HepG2 (cell line): ENCODE data around the gene PDZD7. TPM values are rescaled to one million over a fixed set of nuclear protein-coding genes. Genes with fewer than 3 reads are reported as not detected.

Source experiments
- CCDC6 ChIP-seq: sonication (generic); formaldehyde crosslinking; IDR thresholded peaks from 2 replicates; pipeline ENCODE4 v1.8.1; 2022; ENCODE audit warnings: mild to moderate bottlenecking, missing genetic modification reagents, moderate library complexity
- CEBPG ChIP-seq: IDR thresholded peaks from 2 replicates; pipeline ENCODE4 v1.6.1; 2016
- NFE2 ChIP-seq: sonication (generic); formaldehyde crosslinking; IDR thresholded peaks from 2 replicates; pipeline ENCODE4 v1.4.0; 2020; ENCODE audit warnings: missing genetic modification reagents
- RAD21 ChIP-seq: fragments of 450-650 bp; formaldehyde crosslinking; IDR thresholded peaks from 2 replicates; pipeline ENCODE4 v1.5.0; 2020; ENCODE audit warnings: mild to moderate bottlenecking
- SNAI1 ChIP-seq: sonication (generic); formaldehyde crosslinking; IDR thresholded peaks from 2 replicates; pipeline ENCODE4 v1.5.0; 2020; ENCODE audit warnings: mild to moderate bottlenecking, missing genetic modification reagents, borderline replicate concordance
- ZMYM3 ChIP-seq: sonication (generic); formaldehyde crosslinking; IDR thresholded peaks from 2 replicates; pipeline ENCODE4 v1.5.1; 2020; ENCODE audit warnings: mild to moderate bottlenecking, missing genetic modification reagents
- ZNF343 ChIP-seq: sonication (generic); formaldehyde crosslinking; IDR thresholded peaks from 2 replicates; pipeline ENCODE4 v1.4.0; 2020; ENCODE audit warnings: mild to moderate bottlenecking, missing genetic modification reagents
- ZNF546 ChIP-seq: sonication (generic); formaldehyde crosslinking; conservative IDR thresholded peaks from 2 replicates; pipeline ENCODE4 v1.8.1; 2023; ENCODE audit warnings: mild to moderate bottlenecking, missing genetic modification reagents
- polyA plus RNA-seq, 8 experiments: library from polyadenylated mRNA; depleted of rRNA in 3 of 8; stranded (reverse) in 7 of 8; unstranded in 1 of 8; fragments of >200 nt; fragmentation: Illumina TruSeq in 4 of 8; extraction: Trizol in 4 of 8; gene quantifications; 2 replicates each; pipeline versions ENCODE4 v1.2.1 to v1.2.3, GENCODE V29; 2011 to 2016; ENCODE audit warnings: low read depth in 4 of 8, missing spikeins in 1 of 8, mixed read lengths in 1 of 8; ENCODE audit not compliant: insufficient read depth in 1 of 8
- total RNA-seq, 5 experiments: library from RNA; depleted of rRNA; stranded (reverse); fragments of >200 nt; fragmentation: Illumina TruSeq; extraction: Trizol; gene quantifications; 2 replicates each; pipeline ENCODE4 v1.2.3, GENCODE V29; 2016; ENCODE audit warnings: low read depth in 1 of 5
- TF ChIP-seq, protein P1 (sequence below): sonication (generic); formaldehyde crosslinking; IDR thresholded peaks from 2 replicates; pipeline ENCODE4 v1.4.0; 2020; ENCODE audit warnings: missing genetic modification reagents
- TF ChIP-seq, protein P2 (sequence below): sonication (generic); formaldehyde crosslinking; IDR thresholded peaks from 2 replicates; pipeline ENCODE4 v1.4.0; 2020; ENCODE audit warnings: missing genetic modification reagents, borderline replicate concordance
- TF ChIP-seq, protein P3 (sequence below): sonication (generic); formaldehyde crosslinking; IDR thresholded peaks from 2 replicates; pipeline ENCODE4 v1.4.0; 2020; ENCODE audit warnings: missing genetic modification reagents
- TF ChIP-seq, protein P4 (sequence below): sonication (generic); formaldehyde crosslinking; IDR thresholded peaks from 2 replicates; pipeline ENCODE4 v1.8.1; 2022; ENCODE audit warnings: low read depth, mild to moderate bottlenecking, missing genetic modification reagents
- TF ChIP-seq, protein P5 (sequence below): sonication (generic); formaldehyde crosslinking; IDR thresholded peaks from 2 replicates; pipeline ENCODE4 v1.4.0; 2020; ENCODE audit warnings: missing genetic modification reagents
- TF ChIP-seq, protein P6 (sequence below), 2 experiments: fragments of 450-650 bp in 1 of 2; sonication (generic) in 1 of 2; formaldehyde crosslinking; IDR thresholded peaks; 2 replicates each; pipeline versions ENCODE4 v1.5.0 to v1.8.0; 2020 to 2022; ENCODE audit warnings: mild to moderate bottlenecking in 1 of 2, missing genetic modification reagents in 1 of 2
- TF ChIP-seq, protein P7 (sequence below): sonication (generic); formaldehyde crosslinking; IDR thresholded peaks from 2 replicates; pipeline ENCODE4 v1.5.1; 2020; ENCODE audit warnings: missing genetic modification reagents, mild to moderate bottlenecking, borderline replicate concordance

PDZD7 gene
- total and polyA plus RNA-seq, 2 of the 13 experiments (the other 11 are each of a cell fraction or from before 2014, with no cell fraction given) = 0.58 to 0.73 TPM

DNA sequence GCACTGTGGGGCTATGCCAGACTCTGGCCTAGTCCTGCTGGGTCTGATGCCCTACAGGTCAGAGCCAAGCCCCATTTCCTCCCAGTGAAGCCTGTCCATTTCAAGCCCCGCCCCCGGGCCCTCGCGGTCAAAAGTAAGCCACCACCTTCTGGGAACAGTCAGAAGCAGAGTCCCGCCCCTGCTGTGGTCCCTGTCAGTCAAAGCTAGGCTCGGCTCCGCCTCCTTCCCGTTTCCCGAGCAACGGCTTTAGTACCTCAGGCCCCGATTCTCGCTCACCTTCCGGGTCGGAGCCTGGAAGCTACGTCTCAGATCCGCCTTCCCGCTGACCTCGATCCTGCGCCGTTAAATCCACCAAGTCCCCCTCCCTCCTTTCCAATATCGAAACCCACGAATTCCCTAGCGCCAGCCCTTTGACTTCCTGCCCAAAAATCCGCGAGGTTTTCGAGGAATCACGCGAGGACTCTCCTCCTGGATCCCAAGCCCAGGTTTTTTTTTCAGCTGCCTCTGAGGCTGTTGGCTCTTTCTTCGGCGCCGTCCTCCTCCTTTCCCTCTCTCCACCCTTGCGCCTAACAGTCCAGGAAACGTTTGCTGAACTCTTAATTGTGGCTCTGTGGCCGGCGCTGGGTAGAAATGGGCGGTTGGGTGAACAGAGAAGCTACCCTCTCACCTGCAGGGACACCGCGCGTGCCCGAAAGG lies 11.9 kb upstream of the PDZD7 start (continued):
- TF ChIP-seq, protein P1, sequence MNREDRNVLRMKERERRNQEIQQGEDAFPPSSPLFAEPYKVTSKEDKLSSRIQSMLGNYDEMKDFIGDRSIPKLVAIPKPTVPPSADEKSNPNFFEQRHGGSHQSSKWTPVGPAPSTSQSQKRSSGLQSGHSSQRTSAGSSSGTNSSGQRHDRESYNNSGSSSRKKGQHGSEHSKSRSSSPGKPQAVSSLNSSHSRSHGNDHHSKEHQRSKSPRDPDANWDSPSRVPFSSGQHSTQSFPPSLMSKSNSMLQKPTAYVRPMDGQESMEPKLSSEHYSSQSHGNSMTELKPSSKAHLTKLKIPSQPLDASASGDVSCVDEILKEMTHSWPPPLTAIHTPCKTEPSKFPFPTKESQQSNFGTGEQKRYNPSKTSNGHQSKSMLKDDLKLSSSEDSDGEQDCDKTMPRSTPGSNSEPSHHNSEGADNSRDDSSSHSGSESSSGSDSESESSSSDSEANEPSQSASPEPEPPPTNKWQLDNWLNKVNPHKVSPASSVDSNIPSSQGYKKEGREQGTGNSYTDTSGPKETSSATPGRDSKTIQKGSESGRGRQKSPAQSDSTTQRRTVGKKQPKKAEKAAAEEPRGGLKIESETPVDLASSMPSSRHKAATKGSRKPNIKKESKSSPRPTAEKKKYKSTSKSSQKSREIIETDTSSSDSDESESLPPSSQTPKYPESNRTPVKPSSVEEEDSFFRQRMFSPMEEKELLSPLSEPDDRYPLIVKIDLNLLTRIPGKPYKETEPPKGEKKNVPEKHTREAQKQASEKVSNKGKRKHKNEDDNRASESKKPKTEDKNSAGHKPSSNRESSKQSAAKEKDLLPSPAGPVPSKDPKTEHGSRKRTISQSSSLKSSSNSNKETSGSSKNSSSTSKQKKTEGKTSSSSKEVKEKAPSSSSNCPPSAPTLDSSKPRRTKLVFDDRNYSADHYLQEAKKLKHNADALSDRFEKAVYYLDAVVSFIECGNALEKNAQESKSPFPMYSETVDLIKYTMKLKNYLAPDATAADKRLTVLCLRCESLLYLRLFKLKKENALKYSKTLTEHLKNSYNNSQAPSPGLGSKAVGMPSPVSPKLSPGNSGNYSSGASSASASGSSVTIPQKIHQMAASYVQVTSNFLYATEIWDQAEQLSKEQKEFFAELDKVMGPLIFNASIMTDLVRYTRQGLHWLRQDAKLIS = no peak
- TF ChIP-seq, protein P2, sequence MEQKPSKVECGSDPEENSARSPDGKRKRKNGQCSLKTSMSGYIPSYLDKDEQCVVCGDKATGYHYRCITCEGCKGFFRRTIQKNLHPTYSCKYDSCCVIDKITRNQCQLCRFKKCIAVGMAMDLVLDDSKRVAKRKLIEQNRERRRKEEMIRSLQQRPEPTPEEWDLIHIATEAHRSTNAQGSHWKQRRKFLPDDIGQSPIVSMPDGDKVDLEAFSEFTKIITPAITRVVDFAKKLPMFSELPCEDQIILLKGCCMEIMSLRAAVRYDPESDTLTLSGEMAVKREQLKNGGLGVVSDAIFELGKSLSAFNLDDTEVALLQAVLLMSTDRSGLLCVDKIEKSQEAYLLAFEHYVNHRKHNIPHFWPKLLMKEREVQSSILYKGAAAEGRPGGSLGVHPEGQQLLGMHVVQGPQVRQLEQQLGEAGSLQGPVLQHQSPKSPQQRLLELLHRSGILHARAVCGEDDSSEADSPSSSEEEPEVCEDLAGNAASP (CRISPR knock-in tag) = no peak
- TF ChIP-seq SNAI1 (CRISPR knock-in tag) (no peak), NFE2 (CRISPR knock-in tag) (no peak), CEBPG (CRISPR knock-in tag) (no peak), ZNF546 (CRISPR knock-in tag) (no peak), ZMYM3 (no peak), ZNF343 (CRISPR knock-in tag) (peak; percentile 67; the same call in 1 of the 2 replicates), CCDC6 (CRISPR knock-in tag) (0 out of 2 replicates have a peak, but pooled peaks have one; percentile 41), RAD21 (CRISPR knock-in tag) (no peak)
- TF ChIP-seq, protein P3, sequence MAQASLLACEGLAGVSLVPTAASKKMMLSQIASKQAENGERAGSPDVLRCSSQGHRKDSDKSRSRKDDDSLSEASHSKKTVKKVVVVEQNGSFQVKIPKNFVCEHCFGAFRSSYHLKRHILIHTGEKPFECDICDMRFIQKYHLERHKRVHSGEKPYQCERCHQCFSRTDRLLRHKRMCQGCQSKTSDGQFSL (CRISPR knock-in tag) = no peak
- TF ChIP-seq, protein P4, sequence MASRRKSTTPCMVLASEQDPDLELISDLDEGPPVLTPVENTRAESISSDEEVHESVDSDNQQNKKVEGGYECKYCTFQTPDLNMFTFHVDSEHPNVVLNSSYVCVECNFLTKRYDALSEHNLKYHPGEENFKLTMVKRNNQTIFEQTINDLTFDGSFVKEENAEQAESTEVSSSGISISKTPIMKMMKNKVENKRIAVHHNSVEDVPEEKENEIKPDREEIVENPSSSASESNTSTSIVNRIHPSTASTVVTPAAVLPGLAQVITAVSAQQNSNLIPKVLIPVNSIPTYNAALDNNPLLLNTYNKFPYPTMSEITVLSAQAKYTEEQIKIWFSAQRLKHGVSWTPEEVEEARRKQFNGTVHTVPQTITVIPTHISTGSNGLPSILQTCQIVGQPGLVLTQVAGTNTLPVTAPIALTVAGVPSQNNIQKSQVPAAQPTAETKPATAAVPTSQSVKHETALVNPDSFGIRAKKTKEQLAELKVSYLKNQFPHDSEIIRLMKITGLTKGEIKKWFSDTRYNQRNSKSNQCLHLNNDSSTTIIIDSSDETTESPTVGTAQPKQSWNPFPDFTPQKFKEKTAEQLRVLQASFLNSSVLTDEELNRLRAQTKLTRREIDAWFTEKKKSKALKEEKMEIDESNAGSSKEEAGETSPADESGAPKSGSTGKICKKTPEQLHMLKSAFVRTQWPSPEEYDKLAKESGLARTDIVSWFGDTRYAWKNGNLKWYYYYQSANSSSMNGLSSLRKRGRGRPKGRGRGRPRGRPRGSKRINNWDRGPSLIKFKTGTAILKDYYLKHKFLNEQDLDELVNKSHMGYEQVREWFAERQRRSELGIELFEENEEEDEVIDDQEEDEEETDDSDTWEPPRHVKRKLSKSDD (CRISPR knock-in tag) = no peak
- TF ChIP-seq, protein P5, sequence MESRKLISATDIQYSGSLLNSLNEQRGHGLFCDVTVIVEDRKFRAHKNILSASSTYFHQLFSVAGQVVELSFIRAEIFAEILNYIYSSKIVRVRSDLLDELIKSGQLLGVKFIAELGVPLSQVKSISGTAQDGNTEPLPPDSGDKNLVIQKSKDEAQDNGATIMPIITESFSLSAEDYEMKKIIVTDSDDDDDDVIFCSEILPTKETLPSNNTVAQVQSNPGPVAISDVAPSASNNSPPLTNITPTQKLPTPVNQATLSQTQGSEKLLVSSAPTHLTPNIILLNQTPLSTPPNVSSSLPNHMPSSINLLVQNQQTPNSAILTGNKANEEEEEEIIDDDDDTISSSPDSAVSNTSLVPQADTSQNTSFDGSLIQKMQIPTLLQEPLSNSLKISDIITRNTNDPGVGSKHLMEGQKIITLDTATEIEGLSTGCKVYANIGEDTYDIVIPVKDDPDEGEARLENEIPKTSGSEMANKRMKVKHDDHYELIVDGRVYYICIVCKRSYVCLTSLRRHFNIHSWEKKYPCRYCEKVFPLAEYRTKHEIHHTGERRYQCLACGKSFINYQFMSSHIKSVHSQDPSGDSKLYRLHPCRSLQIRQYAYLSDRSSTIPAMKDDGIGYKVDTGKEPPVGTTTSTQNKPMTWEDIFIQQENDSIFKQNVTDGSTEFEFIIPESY (CRISPR knock-in tag) = no peak
- TF ChIP-seq, protein P6, sequence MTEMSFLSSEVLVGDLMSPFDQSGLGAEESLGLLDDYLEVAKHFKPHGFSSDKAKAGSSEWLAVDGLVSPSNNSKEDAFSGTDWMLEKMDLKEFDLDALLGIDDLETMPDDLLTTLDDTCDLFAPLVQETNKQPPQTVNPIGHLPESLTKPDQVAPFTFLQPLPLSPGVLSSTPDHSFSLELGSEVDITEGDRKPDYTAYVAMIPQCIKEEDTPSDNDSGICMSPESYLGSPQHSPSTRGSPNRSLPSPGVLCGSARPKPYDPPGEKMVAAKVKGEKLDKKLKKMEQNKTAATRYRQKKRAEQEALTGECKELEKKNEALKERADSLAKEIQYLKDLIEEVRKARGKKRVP (CRISPR knock-in tag; IDR thresholded peaks at IDR 0.05) = no peak
- TF ChIP-seq, protein P7, sequence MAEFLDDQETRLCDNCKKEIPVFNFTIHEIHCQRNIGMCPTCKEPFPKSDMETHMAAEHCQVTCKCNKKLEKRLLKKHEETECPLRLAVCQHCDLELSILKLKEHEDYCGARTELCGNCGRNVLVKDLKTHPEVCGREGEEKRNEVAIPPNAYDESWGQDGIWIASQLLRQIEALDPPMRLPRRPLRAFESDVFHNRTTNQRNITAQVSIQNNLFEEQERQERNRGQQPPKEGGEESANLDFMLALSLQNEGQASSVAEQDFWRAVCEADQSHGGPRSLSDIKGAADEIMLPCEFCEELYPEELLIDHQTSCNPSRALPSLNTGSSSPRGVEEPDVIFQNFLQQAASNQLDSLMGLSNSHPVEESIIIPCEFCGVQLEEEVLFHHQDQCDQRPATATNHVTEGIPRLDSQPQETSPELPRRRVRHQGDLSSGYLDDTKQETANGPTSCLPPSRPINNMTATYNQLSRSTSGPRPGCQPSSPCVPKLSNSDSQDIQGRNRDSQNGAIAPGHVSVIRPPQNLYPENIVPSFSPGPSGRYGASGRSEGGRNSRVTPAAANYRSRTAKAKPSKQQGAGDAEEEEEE (CRISPR knock-in tag) = no peak
